GM23338 (cell line): Measurements from ENCODE around the gene RAB27B. TPM values are rescaled to one million over a fixed set of nuclear protein-coding genes. Genes with fewer than 3 reads are reported as not detected.

Source experiments
- EZH2 ChIP-seq: fragments of 200-600 bp; sonication (generic); IDR thresholded peaks from one replicate; pipeline ENCODE4 v1.8.0; 2017; ENCODE audit warnings: antibody characterized with exemption, mild to moderate bottlenecking, low read depth; ENCODE audit not compliant: unreplicated experiment
- EZH2phosphoT487 ChIP-seq: fragments of 200-600 bp; sonication (generic); IDR thresholded peaks from one replicate; pipeline ENCODE4 v1.8.1; 2018; ENCODE audit warnings: antibody characterized with exemption; ENCODE audit not compliant: unreplicated experiment
- JUNB ChIP-seq: IDR thresholded peaks from one replicate; pipeline ENCODE4 v1.6.1; 2016; ENCODE audit warnings: antibody characterized with exemption; ENCODE audit not compliant: unreplicated experiment
- NANOG ChIP-seq: IDR thresholded peaks from 2 replicates; pipeline ENCODE4 v1.6.1; 2016; ENCODE audit warnings: antibody characterized with exemption, borderline replicate concordance
- POLR2AphosphoS5 ChIP-seq: IDR thresholded peaks from 2 replicates; pipeline ENCODE4 v1.6.1; 2016; ENCODE audit warnings: antibody characterized with exemption, low read depth
- STAT1 ChIP-seq: IDR thresholded peaks from one replicate; pipeline ENCODE4 v1.6.1; 2016; ENCODE audit warnings: antibody characterized with exemption; ENCODE audit not compliant: unreplicated experiment
- ZNF331 ChIP-seq: fragments of 250-450 bp; sonication (Bioruptor Pico); IDR thresholded peaks from 2 replicates; pipeline ENCODE4 v1.5.0; 2020; ENCODE audit warnings: low read depth, mild to moderate bottlenecking, moderate library complexity
- polyA plus RNA-seq: library from polyadenylated mRNA; unstranded; fragments of >200 nt; fragmentation: Nextera tagmentation; extraction: Ambion mirVana; gene quantifications from 2 replicates; pipeline ENCODE4 v1.2.1, GENCODE V29; 2016
- total RNA-seq: library from RNA; depleted of rRNA; stranded (reverse); fragments of >200 nt; shearing (Covaris generic); gene quantifications from 2 replicates; pipeline ENCODE4 v1.2.3, GENCODE V29; 2014
- TF ChIP-seq, protein P1 (sequence below): fragments of 250-450 bp; sonication (Bioruptor Pico); IDR thresholded peaks from 2 replicates; pipeline ENCODE4 v1.5.0; 2020; ENCODE audit warnings: mild to moderate bottlenecking, moderate library complexity
- TF ChIP-seq, protein P2 (sequence below): IDR thresholded peaks from one replicate; pipeline ENCODE4 v1.6.1; 2018; ENCODE audit warnings: antibody characterized with exemption; ENCODE audit not compliant: unreplicated experiment
- TF ChIP-seq, protein P3 (sequence below): IDR thresholded peaks from 2 replicates; pipeline ENCODE4 v1.6.1; 2016; ENCODE audit warnings: antibody characterized with exemption

RAB27B gene
- total and polyA plus RNA-seq, 2 experiments from 2014 or later: 0.13 to 0.56 TPM

DNA sequence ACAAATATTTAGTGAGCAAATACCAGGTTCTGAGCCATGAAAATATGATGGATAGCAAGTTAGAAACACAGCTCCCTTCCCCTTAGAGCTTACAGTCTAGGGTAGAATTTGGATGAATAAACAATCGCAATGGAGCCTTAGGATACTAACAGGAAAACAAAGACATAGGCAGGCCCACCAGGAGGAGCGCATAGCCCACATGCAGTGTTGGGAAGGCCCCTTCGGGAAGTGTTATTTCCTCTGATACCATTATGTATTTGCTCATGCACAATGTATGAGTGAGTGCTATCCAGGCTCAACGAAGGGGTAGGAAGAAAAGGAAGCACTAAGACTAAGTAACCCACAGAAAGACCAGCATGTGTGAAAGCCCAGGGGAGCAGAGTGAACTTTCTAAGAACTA, 54.0 kb downstream of the RAB27B start (continued):
- TF ChIP-seq, protein P1, sequence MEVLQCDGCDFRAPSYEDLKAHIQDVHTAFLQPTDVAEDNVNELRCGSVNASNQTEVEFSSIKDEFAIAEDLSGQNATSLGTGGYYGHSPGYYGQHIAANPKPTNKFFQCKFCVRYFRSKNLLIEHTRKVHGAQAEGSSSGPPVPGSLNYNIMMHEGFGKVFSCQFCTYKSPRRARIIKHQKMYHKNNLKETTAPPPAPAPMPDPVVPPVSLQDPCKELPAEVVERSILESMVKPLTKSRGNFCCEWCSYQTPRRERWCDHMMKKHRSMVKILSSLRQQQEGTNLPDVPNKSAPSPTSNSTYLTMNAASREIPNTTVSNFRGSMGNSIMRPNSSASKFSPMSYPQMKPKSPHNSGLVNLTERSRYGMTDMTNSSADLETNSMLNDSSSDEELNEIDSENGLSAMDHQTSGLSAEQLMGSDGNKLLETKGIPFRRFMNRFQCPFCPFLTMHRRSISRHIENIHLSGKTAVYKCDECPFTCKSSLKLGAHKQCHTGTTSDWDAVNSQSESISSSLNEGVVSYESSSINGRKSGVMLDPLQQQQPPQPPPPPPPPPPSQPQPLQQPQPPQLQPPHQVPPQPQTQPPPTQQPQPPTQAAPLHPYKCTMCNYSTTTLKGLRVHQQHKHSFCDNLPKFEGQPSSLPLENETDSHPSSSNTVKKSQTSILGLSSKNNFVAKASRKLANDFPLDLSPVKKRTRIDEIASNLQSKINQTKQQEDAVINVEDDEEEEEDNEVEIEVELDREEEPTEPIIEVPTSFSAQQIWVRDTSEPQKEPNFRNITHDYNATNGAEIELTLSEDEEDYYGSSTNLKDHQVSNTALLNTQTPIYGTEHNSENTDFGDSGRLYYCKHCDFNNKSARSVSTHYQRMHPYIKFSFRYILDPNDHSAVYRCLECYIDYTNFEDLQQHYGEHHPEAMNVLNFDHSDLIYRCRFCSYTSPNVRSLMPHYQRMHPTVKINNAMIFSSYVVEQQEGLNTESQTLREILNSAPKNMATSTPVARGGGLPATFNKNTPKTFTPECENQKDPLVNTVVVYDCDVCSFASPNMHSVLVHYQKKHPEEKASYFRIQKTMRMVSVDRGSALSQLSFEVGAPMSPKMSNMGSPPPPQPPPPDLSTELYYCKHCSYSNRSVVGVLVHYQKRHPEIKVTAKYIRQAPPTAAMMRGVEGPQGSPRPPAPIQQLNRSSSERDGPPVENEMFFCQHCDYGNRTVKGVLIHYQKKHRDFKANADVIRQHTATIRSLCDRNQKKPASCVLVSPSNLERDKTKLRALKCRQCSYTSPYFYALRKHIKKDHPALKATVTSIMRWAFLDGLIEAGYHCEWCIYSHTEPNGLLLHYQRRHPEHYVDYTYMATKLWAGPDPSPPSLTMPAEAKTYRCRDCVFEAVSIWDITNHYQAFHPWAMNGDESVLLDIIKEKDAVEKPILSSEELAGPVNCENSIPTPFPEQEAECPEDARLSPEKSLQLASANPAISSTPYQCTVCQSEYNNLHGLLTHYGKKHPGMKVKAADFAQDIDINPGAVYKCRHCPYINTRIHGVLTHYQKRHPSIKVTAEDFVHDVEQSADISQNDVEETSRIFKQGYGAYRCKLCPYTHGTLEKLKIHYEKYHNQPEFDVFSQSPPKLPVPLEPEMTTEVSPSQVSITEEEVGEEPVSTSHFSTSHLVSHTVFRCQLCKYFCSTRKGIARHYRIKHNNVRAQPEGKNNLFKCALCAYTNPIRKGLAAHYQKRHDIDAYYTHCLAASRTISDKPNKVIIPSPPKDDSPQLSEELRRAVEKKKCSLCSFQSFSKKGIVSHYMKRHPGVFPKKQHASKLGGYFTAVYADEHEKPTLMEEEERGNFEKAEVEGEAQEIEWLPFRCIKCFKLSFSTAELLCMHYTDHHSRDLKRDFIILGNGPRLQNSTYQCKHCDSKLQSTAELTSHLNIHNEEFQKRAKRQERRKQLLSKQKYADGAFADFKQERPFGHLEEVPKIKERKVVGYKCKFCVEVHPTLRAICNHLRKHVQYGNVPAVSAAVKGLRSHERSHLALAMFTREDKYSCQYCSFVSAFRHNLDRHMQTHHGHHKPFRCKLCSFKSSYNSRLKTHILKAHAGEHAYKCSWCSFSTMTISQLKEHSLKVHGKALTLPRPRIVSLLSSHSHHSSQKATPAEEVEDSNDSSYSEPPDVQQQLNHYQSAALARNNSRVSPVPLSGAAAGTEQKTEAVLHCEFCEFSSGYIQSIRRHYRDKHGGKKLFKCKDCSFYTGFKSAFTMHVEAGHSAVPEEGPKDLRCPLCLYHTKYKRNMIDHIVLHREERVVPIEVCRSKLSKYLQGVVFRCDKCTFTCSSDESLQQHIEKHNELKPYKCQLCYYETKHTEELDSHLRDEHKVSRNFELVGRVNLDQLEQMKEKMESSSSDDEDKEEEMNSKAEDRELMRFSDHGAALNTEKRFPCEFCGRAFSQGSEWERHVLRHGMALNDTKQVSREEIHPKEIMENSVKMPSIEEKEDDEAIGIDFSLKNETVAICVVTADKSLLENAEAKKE (CRISPR knock-in tag): no peak
- TF ChIP-seq, protein P2, sequence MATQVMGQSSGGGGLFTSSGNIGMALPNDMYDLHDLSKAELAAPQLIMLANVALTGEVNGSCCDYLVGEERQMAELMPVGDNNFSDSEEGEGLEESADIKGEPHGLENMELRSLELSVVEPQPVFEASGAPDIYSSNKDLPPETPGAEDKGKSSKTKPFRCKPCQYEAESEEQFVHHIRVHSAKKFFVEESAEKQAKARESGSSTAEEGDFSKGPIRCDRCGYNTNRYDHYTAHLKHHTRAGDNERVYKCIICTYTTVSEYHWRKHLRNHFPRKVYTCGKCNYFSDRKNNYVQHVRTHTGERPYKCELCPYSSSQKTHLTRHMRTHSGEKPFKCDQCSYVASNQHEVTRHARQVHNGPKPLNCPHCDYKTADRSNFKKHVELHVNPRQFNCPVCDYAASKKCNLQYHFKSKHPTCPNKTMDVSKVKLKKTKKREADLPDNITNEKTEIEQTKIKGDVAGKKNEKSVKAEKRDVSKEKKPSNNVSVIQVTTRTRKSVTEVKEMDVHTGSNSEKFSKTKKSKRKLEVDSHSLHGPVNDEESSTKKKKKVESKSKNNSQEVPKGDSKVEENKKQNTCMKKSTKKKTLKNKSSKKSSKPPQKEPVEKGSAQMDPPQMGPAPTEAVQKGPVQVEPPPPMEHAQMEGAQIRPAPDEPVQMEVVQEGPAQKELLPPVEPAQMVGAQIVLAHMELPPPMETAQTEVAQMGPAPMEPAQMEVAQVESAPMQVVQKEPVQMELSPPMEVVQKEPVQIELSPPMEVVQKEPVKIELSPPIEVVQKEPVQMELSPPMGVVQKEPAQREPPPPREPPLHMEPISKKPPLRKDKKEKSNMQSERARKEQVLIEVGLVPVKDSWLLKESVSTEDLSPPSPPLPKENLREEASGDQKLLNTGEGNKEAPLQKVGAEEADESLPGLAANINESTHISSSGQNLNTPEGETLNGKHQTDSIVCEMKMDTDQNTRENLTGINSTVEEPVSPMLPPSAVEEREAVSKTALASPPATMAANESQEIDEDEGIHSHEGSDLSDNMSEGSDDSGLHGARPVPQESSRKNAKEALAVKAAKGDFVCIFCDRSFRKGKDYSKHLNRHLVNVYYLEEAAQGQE: no peak
- TF ChIP-seq JUNB: no peak
- no peak for TF ChIP-seq ZNF331
- no peak for TF ChIP-seq EZH2phosphoT487
- TF ChIP-seq EZH2: no peak
- TF ChIP-seq, protein P3, sequence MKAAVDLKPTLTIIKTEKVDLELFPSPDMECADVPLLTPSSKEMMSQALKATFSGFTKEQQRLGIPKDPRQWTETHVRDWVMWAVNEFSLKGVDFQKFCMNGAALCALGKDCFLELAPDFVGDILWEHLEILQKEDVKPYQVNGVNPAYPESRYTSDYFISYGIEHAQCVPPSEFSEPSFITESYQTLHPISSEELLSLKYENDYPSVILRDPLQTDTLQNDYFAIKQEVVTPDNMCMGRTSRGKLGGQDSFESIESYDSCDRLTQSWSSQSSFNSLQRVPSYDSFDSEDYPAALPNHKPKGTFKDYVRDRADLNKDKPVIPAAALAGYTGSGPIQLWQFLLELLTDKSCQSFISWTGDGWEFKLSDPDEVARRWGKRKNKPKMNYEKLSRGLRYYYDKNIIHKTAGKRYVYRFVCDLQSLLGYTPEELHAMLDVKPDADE: no peak
- no peak for TF ChIP-seq NANOG
- TF ChIP-seq POLR2AphosphoS5: no peak
- no peak for TF ChIP-seq STAT1
